SK-N-SH treated with all-trans-retinoic acid at 6 μM for 48 hours (cell line): ENCODE measurements around the gene QSOX2.

ENCODE experiments used
- ARNTL ChIP-seq: fragments of 450-650 bp; formaldehyde crosslinking; IDR thresholded peaks from 2 replicates; pipeline ENCODE4 v1.5.0; 2020; ENCODE audit warnings: low read depth, mild to moderate bottlenecking, moderate library complexity, borderline replicate concordance
- BACH2 ChIP-seq: fragments of 250-450 bp; sonication (Bioruptor Pico); IDR thresholded peaks from 2 replicates; pipeline ENCODE4 v1.9.0; 2021; ENCODE audit warnings: mild to moderate bottlenecking, borderline replicate concordance
- GLIS3 ChIP-seq: fragments of 250-450 bp; sonication (Bioruptor Pico); IDR thresholded peaks from 2 replicates; pipeline ENCODE4 v1.5.0; 2020; ENCODE audit warnings: mild to moderate bottlenecking, moderate library complexity
- PATZ1 ChIP-seq: fragments of 250-450 bp; sonication (Bioruptor Pico); IDR thresholded peaks from 2 replicates; pipeline ENCODE4 v1.8.0; 2020; ENCODE audit warnings: mild to moderate bottlenecking, moderate library complexity, borderline replicate concordance
- PPARA ChIP-seq: fragments of 250-450 bp; sonication (Bioruptor Pico); IDR thresholded peaks from 2 replicates; pipeline ENCODE4 v1.5.0; 2020; ENCODE audit warnings: mild to moderate bottlenecking, borderline replicate concordance
- SNAI2 ChIP-seq: fragments of 250-450 bp; sonication (Bioruptor Pico); IDR thresholded peaks from 2 replicates; pipeline ENCODE4 v1.5.0; 2020; ENCODE audit warnings: mild to moderate bottlenecking, moderate library complexity
- TCF4 ChIP-seq: fragments of 250-450 bp; sonication (Bioruptor Pico); IDR thresholded peaks from 2 replicates; pipeline ENCODE4 v1.8.0; 2021; ENCODE audit warnings: mild to moderate bottlenecking, moderate library complexity, borderline replicate concordance
- ZC3H10 ChIP-seq: fragments of 250-450 bp; sonication (Bioruptor Pico); IDR thresholded peaks from 2 replicates; pipeline ENCODE4 v1.5.1; 2021; ENCODE audit warnings: mild to moderate bottlenecking, moderate library complexity
- ZFP3 ChIP-seq: fragments of 250-450 bp; sonication (Bioruptor Pico); IDR thresholded peaks from 2 replicates; pipeline ENCODE4 v1.5.0; 2020; ENCODE audit warnings: mild to moderate bottlenecking, moderate library complexity
- ZFP30 ChIP-seq: fragments of 450-650 bp; formaldehyde crosslinking; IDR thresholded peaks from 2 replicates; pipeline ENCODE4 v1.5.0; 2022; ENCODE audit warnings: mild to moderate bottlenecking, moderate library complexity
- ZNF8 ChIP-seq: fragments of 450-650 bp; formaldehyde crosslinking; IDR thresholded peaks from 2 replicates; pipeline ENCODE4 v1.5.0; 2020; ENCODE audit warnings: mild to moderate bottlenecking, moderate library complexity
- TF ChIP-seq, protein P1 (sequence below): fragments of 250-450 bp; sonication (Bioruptor Pico); IDR thresholded peaks from 2 replicates; pipeline ENCODE4 v1.8.0; 2021; ENCODE audit warnings: low read depth, mild to moderate bottlenecking, moderate library complexity, borderline replicate concordance
- TF ChIP-seq, protein P2 (sequence below): fragments of 250-450 bp; sonication (Bioruptor Pico); IDR thresholded peaks from 2 replicates; pipeline ENCODE4 v1.5.1; 2020; ENCODE audit warnings: low read depth, mild to moderate bottlenecking, moderate library complexity

- TF ChIP-seq PATZ1 (CRISPR knock-in tag) (no peak), BACH2 (CRISPR knock-in tag) (no peak), ZFP30 (CRISPR knock-in tag) (no peak), ZFP3 (CRISPR knock-in tag) (no peak), TCF4 (CRISPR knock-in tag) (no peak), ARNTL (CRISPR knock-in tag) (no peak), PPARA (CRISPR knock-in tag) (no peak), ZC3H10 (CRISPR knock-in tag) (no peak), ZNF8 (no peak), SNAI2 (CRISPR knock-in tag) (no peak), GLIS3 (CRISPR knock-in tag) (no peak)
- TF ChIP-seq, protein P1, sequence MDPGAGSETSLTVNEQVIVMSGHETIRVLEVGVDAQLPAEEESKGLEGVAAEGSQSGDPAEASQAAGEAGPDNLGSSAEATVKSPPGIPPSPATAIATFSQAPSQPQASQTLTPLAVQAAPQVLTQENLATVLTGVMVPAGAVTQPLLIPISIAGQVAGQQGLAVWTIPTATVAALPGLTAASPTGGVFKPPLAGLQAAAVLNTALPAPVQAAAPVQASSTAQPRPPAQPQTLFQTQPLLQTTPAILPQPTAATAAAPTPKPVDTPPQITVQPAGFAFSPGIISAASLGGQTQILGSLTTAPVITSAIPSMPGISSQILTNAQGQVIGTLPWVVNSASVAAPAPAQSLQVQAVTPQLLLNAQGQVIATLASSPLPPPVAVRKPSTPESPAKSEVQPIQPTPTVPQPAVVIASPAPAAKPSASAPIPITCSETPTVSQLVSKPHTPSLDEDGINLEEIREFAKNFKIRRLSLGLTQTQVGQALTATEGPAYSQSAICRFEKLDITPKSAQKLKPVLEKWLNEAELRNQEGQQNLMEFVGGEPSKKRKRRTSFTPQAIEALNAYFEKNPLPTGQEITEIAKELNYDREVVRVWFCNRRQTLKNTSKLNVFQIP (CRISPR knock-in tag), result no peak
- TF ChIP-seq, protein P2, sequence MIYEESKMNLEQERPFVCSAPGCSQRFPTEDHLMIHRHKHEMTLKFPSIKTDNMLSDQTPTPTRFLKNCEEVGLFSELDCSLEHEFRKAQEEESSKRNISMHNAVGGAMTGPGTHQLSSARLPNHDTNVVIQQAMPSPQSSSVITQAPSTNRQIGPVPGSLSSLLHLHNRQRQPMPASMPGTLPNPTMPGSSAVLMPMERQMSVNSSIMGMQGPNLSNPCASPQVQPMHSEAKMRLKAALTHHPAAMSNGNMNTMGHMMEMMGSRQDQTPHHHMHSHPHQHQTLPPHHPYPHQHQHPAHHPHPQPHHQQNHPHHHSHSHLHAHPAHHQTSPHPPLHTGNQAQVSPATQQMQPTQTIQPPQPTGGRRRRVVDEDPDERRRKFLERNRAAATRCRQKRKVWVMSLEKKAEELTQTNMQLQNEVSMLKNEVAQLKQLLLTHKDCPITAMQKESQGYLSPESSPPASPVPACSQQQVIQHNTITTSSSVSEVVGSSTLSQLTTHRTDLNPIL (CRISPR knock-in tag), result no peak
Observed at GRCh38 chr9:136171009-136171800, 74.4 kb downstream of the QSOX2 start.
